IMR-90 (cell line): ENCODE results near the gene MZT2A. TPM values are rescaled to one million over a fixed set of nuclear protein-coding genes. Genes with fewer than 3 reads are reported as not detected.

Source experiments
- ATAC-seq: fragments of 200-7000 bp; cut with Tn5 transposase; 2 replicates; pipeline ENCODE4 v1.9.1; 2020; ENCODE audit warnings: low read depth, mild to moderate bottlenecking, moderate library complexity
- BruUV-seq: library from RNA; stranded (reverse); fragments of 400-500 nt; replicated peaks from 2 replicates; lab custom pipeline; 2021; lab: Mats Ljungman, UMichigan
- CTCF ChIA-PET: fragments of 300-600 bp; formaldehyde crosslinking; extraction: SDS; loops from one replicate; lab custom pipeline; 2021; ENCODE audit warnings: antibody characterized with exemption; lab: Yijun Ruan, JAX
- POLR2A ChIA-PET: fragments of 300-600 bp; sonication (Branson Sonifier 250); formaldehyde crosslinking; loops from one replicate; lab custom pipeline; 2022; ENCODE audit warnings: antibody characterized with exemption; ENCODE audit not compliant: unreplicated experiment; lab: Charles Lee
- DNase-seq: peaks from one replicate; pipeline ENCODE4 v3.0.0; 2013
- H2AFZ ChIP-seq: replicated peaks from 2 replicates; pipeline ENCODE3; 2013; ENCODE audit warnings: low read length, mild to moderate bottlenecking; ENCODE audit not compliant: poor library complexity
- H2AK5ac ChIP-seq: 2 replicates; pipeline ENCODE4 v1.6.1; 2013; ENCODE audit warnings: low read depth, low read length, inconsistent platforms
- H2AK9ac ChIP-seq: replicated peaks from 2 replicates; pipeline ENCODE3; 2013; ENCODE audit warnings: mild to moderate bottlenecking, low read depth, low read length, moderate library complexity; ENCODE audit not compliant: poor library complexity
- H2BK120ac ChIP-seq: 2 replicates; pipeline ENCODE4 v1.6.1; 2013; ENCODE audit warnings: low read depth, low read length, inconsistent platforms
- H2BK15ac ChIP-seq: 3 replicates; pipeline ENCODE4 v1.6.1; 2013; ENCODE audit warnings: low read depth, low read length, inconsistent platforms
- H2BK20ac ChIP-seq: 2 replicates; pipeline ENCODE4 v1.6.1; 2013; ENCODE audit warnings: low read depth, mild to moderate bottlenecking, inconsistent platforms, low read length, moderate library complexity
- H2BK5ac ChIP-seq: 2 replicates; pipeline ENCODE4 v1.6.1; 2013; ENCODE audit warnings: mild to moderate bottlenecking, low read depth, low read length, inconsistent platforms; ENCODE audit not compliant: poor library complexity, severe bottlenecking
- H3K14ac ChIP-seq: replicated peaks from 2 replicates; pipeline ENCODE4 v1.6.1; 2013; ENCODE audit warnings: low read depth, low read length, inconsistent platforms
- H3K18ac ChIP-seq: 2 replicates; pipeline ENCODE4 v1.6.1; 2013; ENCODE audit warnings: low read depth, low read length, control low read depth
- H3K23ac ChIP-seq: 2 replicates; pipeline ENCODE4 v1.6.1; 2013; ENCODE audit warnings: low read depth, low read length, inconsistent platforms
- H3K27ac ChIP-seq: 2 replicates; pipeline ENCODE4 v1.5.1; 2013; ENCODE audit warnings: mild to moderate bottlenecking, control low read depth, low read length; ENCODE audit not compliant: insufficient read depth
- H3K27me3 ChIP-seq: 2 replicates; pipeline ENCODE4 v1.6.1; 2013; ENCODE audit warnings: low read length; ENCODE audit not compliant: control insufficient read depth, insufficient read depth
- H3K36me3 ChIP-seq: 2 replicates; pipeline ENCODE4 v1.6.1; 2013; ENCODE audit warnings: low read length, mixed read lengths; ENCODE audit not compliant: control insufficient read depth, insufficient read depth
- H3K4ac ChIP-seq: 2 replicates; pipeline ENCODE4 v1.6.1; 2013; ENCODE audit warnings: low read depth, low read length, inconsistent platforms
- H3K4me1 ChIP-seq: 2 replicates; pipeline ENCODE4 v1.6.1; 2013; ENCODE audit warnings: low read length, mixed read lengths; ENCODE audit not compliant: control insufficient read depth, insufficient read depth
- H3K4me2 ChIP-seq: 2 replicates; pipeline ENCODE4 v1.6.1; 2013; ENCODE audit warnings: low read depth, mild to moderate bottlenecking, control low read depth, low read length, moderate library complexity
- H3K4me3 ChIP-seq: 2 replicates; pipeline ENCODE4 v1.5.1; 2013; ENCODE audit warnings: low read depth, mild to moderate bottlenecking, control low read depth, low read length, moderate library complexity; ENCODE audit not compliant: insufficient read depth
- H3K56ac ChIP-seq: 2 replicates; pipeline ENCODE4 v1.6.1; 2013; ENCODE audit warnings: low read length, inconsistent platforms; ENCODE audit not compliant: insufficient read depth; ENCODE audit errors: extremely low read depth
- H3K79me1 ChIP-seq, 2 experiments: 2 replicates each; pipeline ENCODE4 v1.6.1; 2013; ENCODE audit warnings: low read length in 2 of 2, inconsistent platforms in 1 of 2, low read depth in 1 of 2
- H3K9ac ChIP-seq: 2 replicates; pipeline ENCODE4 v1.6.1; 2013; ENCODE audit warnings: low read depth, low read length, control low read depth
- H3K9me1 ChIP-seq: 2 replicates; pipeline ENCODE4 v1.6.1; 2013; ENCODE audit warnings: low read length, inconsistent platforms; ENCODE audit not compliant: insufficient read depth
- H3K9me3 ChIP-seq: 2 replicates; pipeline ENCODE4 v1.6.1; 2013; ENCODE audit warnings: low read length; ENCODE audit not compliant: control insufficient read depth, insufficient read depth
- H4K20me1 ChIP-seq: 2 replicates; pipeline ENCODE4 v1.6.1; 2013; ENCODE audit warnings: low read length, inconsistent platforms; ENCODE audit not compliant: insufficient read depth
- H4K5ac ChIP-seq: 2 replicates; pipeline ENCODE4 v1.6.1; 2013; ENCODE audit warnings: mild to moderate bottlenecking, low read depth, low read length, control low read depth
- H4K8ac ChIP-seq, 2 experiments: 2 replicates each; pipeline ENCODE4 v1.6.1; 2013; ENCODE audit warnings: low read depth in 2 of 2, low read length in 2 of 2, control low read depth in 1 of 2, inconsistent platforms in 1 of 2
- H4K91ac ChIP-seq: 2 replicates; pipeline ENCODE4 v1.6.1; 2013; ENCODE audit warnings: low read depth, low read length, inconsistent platforms; ENCODE audit not compliant: insufficient read depth
- CHD1 ChIP-seq: IDR thresholded peaks from 2 replicates; pipeline ENCODE4 v1.6.1; 2012; ENCODE audit warnings: low read depth, low read length, improper control_type of control experiment
- CTCF ChIP-seq: conservative IDR thresholded peaks from 2 replicates; pipeline ENCODE4 v1.5.1; 2012; ENCODE audit warnings: mild to moderate bottlenecking, low read depth, low read length, improper control_type of control experiment
- MXI1 ChIP-seq: IDR thresholded peaks from 2 replicates; pipeline ENCODE4 v1.6.1; 2012; ENCODE audit warnings: low read depth, mild to moderate bottlenecking, low read length, moderate library complexity, borderline replicate concordance
- POLR2A ChIP-seq: IDR thresholded peaks from 2 replicates; pipeline ENCODE4 v1.6.1; 2012; ENCODE audit warnings: mild to moderate bottlenecking, low read depth, low read length
- RFX5 ChIP-seq: IDR thresholded peaks from 2 replicates; pipeline ENCODE4 v1.8.0; 2012; ENCODE audit warnings: low read depth, mild to moderate bottlenecking, low read length, moderate library complexity
- SMC3 ChIP-seq: fragments of 150-350 bp; IDR thresholded peaks from 2 replicates; pipeline ENCODE4 v1.6.1; 2016; ENCODE audit warnings: low read depth, mild to moderate bottlenecking, antibody characterized with exemption, low read length, moderate library complexity
- USF2 ChIP-seq: fragments of 150-350 bp; IDR thresholded peaks from 2 replicates; pipeline ENCODE4 v1.6.1; 2017; ENCODE audit warnings: mild to moderate bottlenecking, antibody characterized with exemption, low read length, low read depth
- WGBS, 2 experiments: methylation state at CpG; one replicate each; pipeline versions ENCODE4 v1.1.5 to v1.1.7; 2013; ENCODE audit warnings: missing lambda C conversion rate in 2 of 2; ENCODE audit not compliant: insufficient read length in 1 of 2; ENCODE audit errors: extremely low coverage in 2 of 2; 5-methylcytosine and 5-hydroxymethylcytosine counted together
- dilution Hi-C: fragments of 300-500 bp; cut with HindIII; formaldehyde crosslinking; loops from one replicate; pipeline ENCODE4 v1.14.3; 2018; ENCODE audit warnings: low sequenced_read_pairs; ENCODE audit not compliant: unreplicated experiment
- in situ Hi-C: fragments of 300-500 bp; cut with MboI; formaldehyde crosslinking; loops from 3 replicates; pipeline ENCODE4 v1.14.3; 2019; ENCODE audit warnings: low sequenced_read_pairs, inconsistent platforms, mixed read lengths
- intact Hi-C: fragments of 100-400 bp; cut with micrococcal nuclease; formaldehyde crosslinking; loops from 2 replicates; pipeline ENCODE4 v1.10.0; 2022
- polyA plus RNA-seq, 3 experiments: library from polyadenylated mRNA; depleted of rRNA; stranded (reverse); fragments of >200 nt; gene quantifications; 2 replicates each; pipeline ENCODE4 v1.2.3, GENCODE V29; 2012; ENCODE audit warnings: low replicate concordance in 1 of 3
- total RNA-seq: library from RNA; depleted of rRNA; stranded (reverse); fragments of >200 nt; gene quantifications from 2 replicates; pipeline ENCODE4 v1.2.3, GENCODE V29; 2012

MZT2A gene
- total and polyA plus RNA-seq, 2 of the 4 experiments (the other 2 are of a cell fraction): 23.1 to 82.3 TPM

GRCh38 chr2:131509615-131510014 lies 17.4 kb upstream of the MZT2A start:
- no peak overlapping the region for H3K23ac ChIP-seq
- H4K8ac ChIP-seq: no peak overlapping the region
- 100% methylated on average over 1 of the region's 9 CpGs; no CpG with 5 or more reads in 1 of the 2 experiments for WGBS, 2 experiments
- no peak overlapping the region for H3K18ac ChIP-seq
- H2AK5ac ChIP-seq: no peak overlapping the region
- no peak overlapping the region for H3K56ac ChIP-seq
- H2AFZ ChIP-seq: no peak overlapping the region
- H3K36me3 ChIP-seq: peaks cover 32% of the 10 kb centered on the region
- H3K4ac ChIP-seq: no peak overlapping the region
- no peak overlapping the region for H2BK5ac ChIP-seq
- H3K27ac ChIP-seq: no peak overlapping the region
- dilution Hi-C loops (no loop called here), intact Hi-C loops (no loop called here), in situ Hi-C loops (loop anchor here (25.0 kb wide), 2 partner anchors 397 to 1347 kb away; partner anchors contain the start of gene PLEKHB2)
- no peak overlapping the region for H3K4me2 ChIP-seq
- no peak overlapping the region for H2BK20ac ChIP-seq
- H2BK120ac ChIP-seq: no peak overlapping the region
- H4K20me1 ChIP-seq: no peaks in the 10 kb centered on the region
- ChIA-PET CTCF (no interaction called here), POLR2A (no interaction called here)
- H3K9me1 ChIP-seq: no peaks in the 10 kb centered on the region
- no peak overlapping the region for H3K4me3 ChIP-seq
- BruUV-seq: no TSS peak
- H3K79me1 ChIP-seq: no peaks in the 10 kb centered on the region
- no peak overlapping the region for H4K91ac ChIP-seq
- DNase-seq (no peak), ATAC-seq (no peak)
- H3K9me3 ChIP-seq: no peaks in the 10 kb centered on the region
- no peak overlapping the region for H4K5ac ChIP-seq
- H3K27me3 ChIP-seq: no peaks in the 10 kb centered on the region
- no peak overlapping the region for H2AK9ac ChIP-seq
- no peaks in the 10 kb centered on the region for H3K4me1 ChIP-seq
- no peak overlapping the region for H2BK15ac ChIP-seq
- H3K14ac ChIP-seq: no peak overlapping the region
- no peak overlapping the region for H3K9ac ChIP-seq
- no peak for TF ChIP-seq MXI1
- TF ChIP-seq SMC3: no peak
- TF ChIP-seq CHD1: no peak
- no peak for TF ChIP-seq CTCF
- no peak for TF ChIP-seq USF2
- TF ChIP-seq POLR2A: no peak
- no peak for TF ChIP-seq RFX5
